Transverse colon (tissue), 4 donors: ENCODE results near the gene HSD17B2. TPM values are rescaled to one million over a fixed set of nuclear protein-coding genes. Genes with fewer than 3 reads are reported as not detected.

Experiments
- DNase-seq: peaks from one replicate; pipeline ENCODE4 v3.0.0-alpha.2; 2019
- H3K27ac ChIP-seq, 4 donors: fragments of 200-600 bp; sonication (generic); 2 replicates each; pipeline ENCODE4 v1.5.1; 2016 to 2018; ENCODE audit warnings: inconsistent platforms in 4 of 4
- H3K27me3 ChIP-seq: fragments of 200-600 bp; sonication (generic); 2 replicates; pipeline ENCODE4 v1.5.1; 2017; ENCODE audit warnings: inconsistent platforms
- H3K36me3 ChIP-seq, 4 donors: fragments of 200-600 bp; sonication (generic); 2 replicates each; pipeline ENCODE4 v1.5.1; 2017 to 2019; ENCODE audit warnings: inconsistent platforms in 4 of 4
- H3K4me1 ChIP-seq, 4 donors: fragments of 200-600 bp; sonication (generic); 2 replicates each; pipeline ENCODE4 v1.5.1; 2017 to 2020; ENCODE audit warnings: inconsistent platforms in 4 of 4
- H3K4me3 ChIP-seq, 4 donors: fragments of 200-600 bp; sonication (generic); 1 replicate in 1 of 4; 2 replicates in 3 of 4; pipeline versions ENCODE4 v1.5.1 to v1.6.1; 2017 to 2019; ENCODE audit warnings: inconsistent platforms in 4 of 4
- H3K9me3 ChIP-seq, 2 donors: fragments of 200-600 bp; sonication (generic); 2 replicates each; pipeline ENCODE4 v1.5.1; 2017 to 2019; ENCODE audit warnings: inconsistent platforms in 2 of 2
- EP300 ChIP-seq: sonication (generic); formaldehyde crosslinking; IDR thresholded peaks from one replicate; pipeline ENCODE4 v1.6.1; 2017; ENCODE audit warnings: antibody characterized with exemption, low read depth
- POLR2A ChIP-seq: fragments of 450-650 bp; IDR thresholded peaks from one replicate; pipeline ENCODE4 v1.6.1; 2016; ENCODE audit warnings: antibody characterized with exemption, mild to moderate bottlenecking, moderate library complexity
- POLR2AphosphoS5 ChIP-seq, 3 donors: sonication (generic); formaldehyde crosslinking; IDR thresholded peaks; one replicate each; pipeline ENCODE4 v1.6.1; 2016; ENCODE audit warnings: antibody characterized with exemption in 3 of 3
- WGBS, 2 donors: methylation state at CpG; one replicate each; pipeline ENCODE4 v1.1.5; 2018; ENCODE audit warnings: low coverage in 1 of 2; 5-methylcytosine and 5-hydroxymethylcytosine counted together
- in situ Hi-C, 4 donors: fragments of 200-750 bp; cut with MboI; loops; one replicate each; pipeline versions ENCODE4 v1.15.0 to v1.15.1; 2017; ENCODE audit warnings: low sequenced_read_pairs in 3 of 4, low pct_ligation_motif_present in 1 of 4, low pct_unique_long_range_greater_than_20kb in 1 of 4
- intact Hi-C: fragments of 100-400 bp; cut with DNase I; formaldehyde crosslinking; loops from one replicate; pipeline ENCODE4 v1.15.1; 2023; ENCODE audit warnings: low total_unique reads
- total RNA-seq, 4 donors: library from RNA; depleted of rRNA; stranded (reverse); fragments of >200 nt; gene quantifications; one replicate each; pipeline ENCODE4 v1.1.0, GENCODE V29; 2016
- TF ChIP-seq, protein P1 (sequence below), 5 experiments: fragments of 200-600 bp in 3 of 5; fragments of 450-650 bp in 2 of 5; sonication (generic) in 3 of 5; IDR thresholded peaks; 1 replicate in 2 of 5; 2 replicates in 3 of 5; pipeline ENCODE4 v1.5.1; 2016 to 2017; ENCODE audit warnings: antibody characterized with exemption in 5 of 5, inconsistent platforms in 3 of 5, mild to moderate bottlenecking in 2 of 5, moderate library complexity in 1 of 5

HSD17B2 gene
- total RNA-seq, 4 donors from 2014 or later: 9.6 to 146 (median 82.3) TPM

DNA sequence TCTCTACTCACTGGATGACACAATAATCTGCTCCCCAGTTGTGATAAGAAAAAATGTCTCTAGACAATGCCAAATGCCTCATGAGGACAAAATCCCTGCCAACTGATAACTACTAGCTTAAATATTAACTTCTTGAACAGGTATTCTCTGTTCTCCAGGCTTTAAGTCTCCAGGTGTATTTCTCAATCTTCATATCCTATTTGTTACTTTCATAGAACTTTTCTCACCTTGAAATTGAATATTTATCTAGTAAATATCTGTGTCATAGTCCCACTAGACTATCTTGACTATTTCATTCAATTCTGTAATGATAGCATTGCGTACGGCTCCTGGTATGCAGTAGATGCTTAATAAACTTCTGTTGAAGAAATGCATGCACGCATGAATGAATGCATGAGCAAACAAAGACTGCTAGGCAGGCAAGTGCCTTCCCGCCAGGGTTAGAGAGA is 15.9 kb downstream of the HSD17B2 start:
- in situ Hi-C loops: no loop called here
- TF ChIP-seq, protein P1, sequence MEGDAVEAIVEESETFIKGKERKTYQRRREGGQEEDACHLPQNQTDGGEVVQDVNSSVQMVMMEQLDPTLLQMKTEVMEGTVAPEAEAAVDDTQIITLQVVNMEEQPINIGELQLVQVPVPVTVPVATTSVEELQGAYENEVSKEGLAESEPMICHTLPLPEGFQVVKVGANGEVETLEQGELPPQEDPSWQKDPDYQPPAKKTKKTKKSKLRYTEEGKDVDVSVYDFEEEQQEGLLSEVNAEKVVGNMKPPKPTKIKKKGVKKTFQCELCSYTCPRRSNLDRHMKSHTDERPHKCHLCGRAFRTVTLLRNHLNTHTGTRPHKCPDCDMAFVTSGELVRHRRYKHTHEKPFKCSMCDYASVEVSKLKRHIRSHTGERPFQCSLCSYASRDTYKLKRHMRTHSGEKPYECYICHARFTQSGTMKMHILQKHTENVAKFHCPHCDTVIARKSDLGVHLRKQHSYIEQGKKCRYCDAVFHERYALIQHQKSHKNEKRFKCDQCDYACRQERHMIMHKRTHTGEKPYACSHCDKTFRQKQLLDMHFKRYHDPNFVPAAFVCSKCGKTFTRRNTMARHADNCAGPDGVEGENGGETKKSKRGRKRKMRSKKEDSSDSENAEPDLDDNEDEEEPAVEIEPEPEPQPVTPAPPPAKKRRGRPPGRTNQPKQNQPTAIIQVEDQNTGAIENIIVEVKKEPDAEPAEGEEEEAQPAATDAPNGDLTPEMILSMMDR (IDR thresholded peaks at IDR 0.05): no peak
- TF ChIP-seq POLR2A (no peak), POLR2AphosphoS5 (IDR thresholded peaks at IDR 0.05) (no peak), EP300 (no peak)
- Histone ChIP-seq H3K9me3 (no peaks in the 10 kb centered on the region), H3K27me3 (no peaks in the 10 kb centered on the region), H3K4me3 (no peak overlapping the region), H3K27ac (peak overlapping the region; percentile 60 to 69 (median 67)), H3K36me3 (no peaks in the 10 kb centered on the region), H3K4me1 (peaks cover 2 to 71% (median 21%) of the 10 kb centered on the region in 4 donors)
- DNase-seq: no peak
- intact Hi-C loops: no loop called here
- 51 to 59% methylated on average over 4 of the region's 4 CpGs for WGBS, 2 donors

DNA sequence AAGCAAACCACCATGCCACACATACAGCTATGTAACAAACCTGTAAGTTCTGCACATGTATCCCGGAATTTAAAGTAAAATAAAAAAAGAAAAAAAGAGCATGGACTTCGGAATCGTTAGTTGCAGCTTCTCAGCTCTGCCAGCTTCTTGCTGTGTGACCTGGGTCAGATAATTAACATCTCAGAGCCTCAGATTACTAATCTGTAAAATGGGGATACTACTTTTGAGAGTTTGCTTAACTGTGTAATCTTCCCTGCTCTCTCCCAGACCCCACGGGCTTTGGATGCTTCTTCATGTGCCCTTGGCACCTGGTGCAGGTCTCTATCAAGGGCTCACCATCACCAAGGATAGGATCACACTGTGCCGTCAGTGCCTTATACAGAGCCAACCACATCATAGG is 16.6 kb downstream of the HSD17B2 start:
- no peaks in the 10 kb centered on the region for H3K9me3 ChIP-seq
- H3K36me3 ChIP-seq: no peaks in the 10 kb centered on the region
- TF ChIP-seq EP300 (no peak), POLR2AphosphoS5 (IDR thresholded peaks at IDR 0.05) (no peak), POLR2A (no peak)
- TF ChIP-seq, protein P1 (IDR thresholded peaks at IDR 0.05): no peak
- H3K27ac ChIP-seq: peak overlapping the region in 1 of 4 donors; percentile 60
- H3K4me3 ChIP-seq: no peak overlapping the region
- DNase-seq: no peak
- H3K27me3 ChIP-seq: no peaks in the 10 kb centered on the region
- intact Hi-C loops: no loop called here
- 54 to 66% methylated on average over 4 to 5 of the region's 5 CpGs for WGBS, 2 donors
- in situ Hi-C loops: no loop called here
- peaks cover 2 to 73% (median 22%) of the 10 kb centered on the region in 4 donors for H3K4me1 ChIP-seq

DNA sequence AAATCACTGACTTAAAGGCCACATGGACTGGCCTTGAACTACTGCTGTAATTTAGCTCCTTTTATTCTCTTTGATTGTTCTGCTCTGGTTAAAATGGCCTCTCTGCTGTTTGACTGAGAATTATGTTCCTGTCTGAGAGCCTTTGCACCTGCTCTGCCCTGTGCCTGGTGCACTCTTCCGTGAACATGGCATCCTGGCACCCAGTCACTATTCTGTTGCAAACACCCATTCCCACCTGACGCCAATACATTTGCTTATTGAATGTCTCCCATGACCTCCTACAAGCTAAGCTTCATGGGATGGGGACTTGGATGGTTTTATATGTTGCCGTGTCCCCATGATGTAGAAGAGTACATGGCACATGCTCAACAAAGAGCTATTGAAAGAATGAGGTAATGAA is 20.1 kb downstream of the HSD17B2 start:
- Histone ChIP-seq H3K4me1 (peaks cover 0 to 61% (median 26%) of the 10 kb centered on the region in 4 donors), H3K4me3 (no peak overlapping the region), H3K27ac (no peak overlapping the region), H3K27me3 (no peaks in the 10 kb centered on the region), H3K36me3 (no peaks in the 10 kb centered on the region), H3K9me3 (no peaks in the 10 kb centered on the region)
- TF ChIP-seq POLR2AphosphoS5 (IDR thresholded peaks at IDR 0.05) (no peak), EP300 (no peak), POLR2A (no peak)
- TF ChIP-seq, protein P1 (IDR thresholded peaks at IDR 0.05): no peak
- in situ Hi-C loops: no loop called here
- no peak for DNase-seq
- 90 to 91% methylated on average over 3 of the region's 3 CpGs for WGBS, 2 donors
- intact Hi-C loops: no loop called here

DNA sequence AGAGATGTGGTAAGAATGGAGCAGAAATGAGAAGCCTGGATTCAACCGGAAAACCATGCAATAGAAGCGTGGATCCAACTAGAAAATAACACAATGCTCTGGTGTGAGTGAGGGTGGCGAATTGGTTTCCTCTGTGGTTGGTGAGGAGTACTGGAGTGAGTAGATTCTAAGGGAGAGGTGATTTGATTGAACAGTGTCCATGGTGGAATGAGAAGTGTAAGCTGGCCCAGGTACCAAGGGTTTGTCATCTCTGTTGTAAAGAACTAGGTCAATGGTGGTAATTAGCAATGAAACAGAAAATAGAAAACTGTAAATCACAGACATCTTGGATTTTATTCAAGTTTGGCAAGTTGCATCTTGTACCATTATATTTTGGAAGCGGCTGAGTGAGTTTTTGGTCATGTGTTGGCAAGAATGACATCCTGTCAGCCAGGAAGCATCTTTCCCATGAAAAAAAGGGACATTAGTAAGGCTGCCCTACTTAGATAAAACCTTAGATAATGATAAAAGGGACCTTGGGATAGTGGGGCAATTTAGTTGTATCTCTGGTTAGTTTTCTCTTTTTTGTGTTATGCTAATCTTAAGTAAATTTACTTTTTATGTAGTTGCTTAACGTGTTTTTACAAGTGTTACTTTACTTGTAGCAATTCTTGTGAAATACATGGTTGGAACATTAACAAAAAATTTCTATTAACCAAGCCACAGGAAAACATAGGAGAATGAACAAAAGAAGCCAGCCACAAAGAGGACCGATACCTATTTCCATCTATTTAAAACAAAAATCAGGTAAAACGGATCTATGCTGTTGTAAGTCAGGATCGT is 20.9 kb downstream of the HSD17B2 start:
- H3K27ac ChIP-seq: no peak overlapping the region
- TF ChIP-seq EP300 (no peak), POLR2A (no peak), POLR2AphosphoS5 (IDR thresholded peaks at IDR 0.05) (no peak)
- TF ChIP-seq, protein P1 (IDR thresholded peaks at IDR 0.05): no peak
- no peaks in the 10 kb centered on the region for H3K9me3 ChIP-seq
- WGBS, 2 donors: 48 to 58% methylated on average over 8 of the region's 8 CpGs
- H3K36me3 ChIP-seq: no peaks in the 10 kb centered on the region
- intact Hi-C loops: no loop called here
- no peak for DNase-seq
- H3K4me3 ChIP-seq: no peak overlapping the region
- peaks cover 3 to 63% (median 25%) of the 10 kb centered on the region in 4 donors for H3K4me1 ChIP-seq
- in situ Hi-C loops: no loop called here
- no peaks in the 10 kb centered on the region for H3K27me3 ChIP-seq
